NCI-H2081 treated with DMSO at 0.1 percent for 48 hours (cell line): ENCODE measurements around the gene NPFFR1.
"Not testable (repeated sequence)": the region's sequence is repeated elsewhere in the genome, so short reads cannot be mapped to it uniquely, and the experiment has no call there.

Source experiments
- DNase-seq: peaks from one replicate; lab custom pipeline; 2025; lab: John Stamatoyannopoulos, UW

NPFFR1 gene

DNA sequence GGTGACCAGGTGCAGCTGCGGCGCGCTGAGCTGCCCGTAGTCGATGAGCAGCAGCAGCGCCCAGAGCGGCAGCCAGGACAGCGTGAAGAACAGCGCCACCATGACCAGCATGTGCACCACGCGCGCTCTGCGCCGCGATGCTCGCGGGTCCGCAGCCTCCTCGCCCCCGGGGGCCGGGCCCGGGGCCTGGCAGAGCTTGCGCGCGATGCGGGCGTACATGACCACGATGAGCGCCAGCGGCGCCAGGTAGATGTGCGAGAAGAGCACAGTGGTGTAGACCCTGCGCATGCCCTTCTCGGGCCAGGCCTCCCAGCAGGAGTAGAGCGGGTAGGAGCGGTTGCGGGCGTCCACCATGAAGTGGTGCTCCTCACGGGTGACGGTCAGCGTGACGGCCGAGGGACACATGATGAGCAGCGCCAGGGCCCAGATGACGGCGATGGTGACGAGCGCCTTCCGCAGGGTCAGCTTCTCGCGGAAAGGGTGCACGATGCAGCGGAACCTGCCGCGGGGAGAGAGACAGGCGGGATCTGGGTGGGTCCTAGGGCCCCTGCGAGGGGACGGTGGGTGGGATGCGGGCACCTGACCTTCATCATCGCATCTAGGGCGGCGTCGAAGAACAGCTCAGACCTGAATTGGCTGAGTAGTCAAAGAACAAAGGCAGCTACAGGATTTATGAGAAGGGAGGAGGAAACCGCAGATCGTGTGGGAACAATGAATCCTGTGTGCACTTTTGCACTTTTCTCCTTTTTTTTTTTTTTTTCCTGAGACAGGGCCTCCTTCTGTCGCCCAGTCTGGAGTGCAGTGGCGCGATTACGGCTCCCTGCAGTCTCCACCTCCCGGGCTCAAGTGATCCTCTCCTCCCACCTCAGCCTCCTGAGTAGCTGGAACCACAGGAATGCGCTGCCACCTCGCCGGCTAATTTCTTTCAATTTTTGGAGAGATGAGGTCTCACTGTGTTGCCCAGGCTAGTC is 28.2 kb downstream of the NPFFR1 start:
- DNase-seq: no peak

DNA sequence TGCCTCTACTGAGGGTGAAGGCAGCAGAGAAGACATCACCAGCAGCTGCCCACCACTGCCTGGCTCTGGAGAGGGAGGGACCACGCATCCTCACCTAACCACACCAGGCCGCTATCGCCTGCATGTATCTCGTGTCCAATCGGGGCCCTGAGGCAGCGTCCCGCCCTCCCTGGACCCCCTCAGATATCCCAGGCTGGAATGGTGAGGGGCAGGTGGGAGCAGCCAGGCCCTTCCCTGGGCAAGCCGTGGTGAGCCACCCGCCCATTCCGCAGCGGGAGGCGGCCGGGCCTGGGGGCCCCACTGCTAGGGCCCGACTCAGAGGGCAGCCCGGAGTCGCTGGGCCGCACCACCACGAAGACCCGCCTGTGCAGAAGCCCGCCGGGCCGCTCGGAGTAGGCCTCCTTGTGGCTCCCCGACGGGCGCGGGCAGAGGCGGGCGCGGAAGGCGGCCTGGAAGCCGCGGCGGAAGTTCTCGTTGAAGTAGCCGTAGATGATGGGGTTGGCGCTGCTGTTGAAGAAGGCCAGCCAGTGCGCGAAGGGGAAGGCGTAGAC is 29.0 kb downstream of the NPFFR1 start:
- DNase-seq: no peak

DNA sequence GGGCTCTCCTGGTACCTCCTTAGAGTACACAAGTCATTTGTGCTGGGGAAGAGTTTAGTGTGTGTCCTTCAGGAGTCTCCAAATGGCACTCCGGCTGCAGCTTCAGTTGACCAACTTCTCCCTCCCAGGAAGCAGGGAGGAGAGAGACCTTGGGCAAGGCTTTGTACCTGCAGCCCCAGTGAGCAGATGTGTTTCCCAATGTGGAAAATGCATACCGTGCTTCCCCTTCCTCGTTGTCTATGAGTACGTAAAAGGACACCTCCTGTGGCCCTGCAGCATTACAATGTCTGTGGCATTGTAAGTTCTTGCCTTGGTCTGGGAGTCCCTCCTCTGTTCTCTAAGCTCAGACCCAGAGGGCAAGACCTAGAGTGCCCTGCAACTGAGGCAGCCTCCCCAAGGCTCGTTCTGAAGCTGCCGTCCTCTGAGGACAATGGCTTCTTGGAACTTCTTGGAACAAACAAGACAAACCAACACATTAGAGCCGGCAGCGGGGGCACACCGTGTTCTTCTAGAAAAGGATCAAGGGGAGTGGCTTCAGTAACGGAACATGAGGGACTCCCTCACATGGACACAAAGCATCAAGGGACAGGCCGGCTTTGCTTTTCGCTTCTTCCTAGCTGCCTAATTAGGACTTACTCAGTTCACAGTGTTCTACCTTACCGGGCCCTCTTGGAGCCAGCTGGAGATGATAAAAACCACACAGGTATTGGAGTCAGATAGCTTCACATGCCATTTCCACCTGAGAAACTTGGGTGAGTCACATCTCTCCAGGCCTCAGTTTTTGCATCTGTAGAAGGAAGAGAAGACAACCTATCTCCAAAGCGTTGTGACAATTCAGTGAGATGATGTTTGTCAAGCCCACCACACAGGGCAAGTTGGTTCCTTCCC is 29.7 kb downstream of the NPFFR1 start:
- DNase-seq: no peak

DNA sequence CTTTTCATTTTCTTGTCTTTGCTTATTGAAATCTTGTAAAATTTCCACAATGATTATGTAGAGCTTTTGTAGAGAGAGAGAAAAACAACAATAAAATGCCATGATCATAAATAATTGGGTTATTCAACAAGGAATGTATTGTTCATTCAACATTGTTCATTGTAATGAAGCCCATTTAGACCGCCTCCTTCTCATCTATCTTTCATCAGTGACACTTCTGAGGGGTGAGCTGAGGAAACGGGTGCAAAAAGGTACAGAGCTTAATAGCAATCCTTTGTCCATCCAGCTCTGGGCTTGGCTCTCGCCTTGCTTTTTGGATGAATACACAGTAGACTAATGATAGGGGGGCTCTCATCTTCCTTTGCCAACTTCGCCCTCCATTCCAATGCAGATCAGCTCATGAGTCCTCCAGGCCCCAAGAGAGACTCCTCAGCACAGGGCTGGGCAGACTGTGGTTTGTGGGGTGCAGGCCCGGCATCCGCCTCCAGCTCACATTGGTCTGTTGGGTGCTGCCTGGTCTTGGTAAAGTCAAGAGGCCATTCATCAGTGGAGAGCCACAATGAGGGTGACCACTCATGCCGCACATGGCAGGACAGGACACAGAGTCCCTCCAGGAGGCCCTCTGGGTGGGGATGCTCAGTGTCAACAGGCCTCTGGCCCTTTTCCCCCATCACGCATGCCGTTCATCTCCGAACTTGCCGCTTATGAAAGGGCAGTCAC is 32.7 kb downstream of the NPFFR1 start:
- no peak for DNase-seq

DNA sequence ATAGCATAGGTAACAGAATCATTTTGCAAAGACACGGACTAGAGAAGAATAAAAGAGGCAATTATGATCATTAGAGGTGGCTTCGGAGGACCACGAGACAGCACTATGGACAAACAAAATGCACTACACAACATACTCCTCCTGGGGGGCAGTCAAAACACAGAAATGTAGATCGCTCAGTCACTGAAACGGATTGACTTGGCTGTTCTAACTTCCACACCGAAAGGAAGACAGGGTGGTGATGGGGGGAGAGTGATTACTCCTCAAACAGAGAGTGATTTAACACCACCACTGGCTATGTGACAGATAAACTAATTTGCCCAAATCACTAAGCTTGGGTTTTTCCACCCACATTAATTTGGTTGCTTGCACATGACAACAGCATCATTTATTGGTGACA is 36.4 kb downstream of the NPFFR1 start:
- no peak for DNase-seq

DNA sequence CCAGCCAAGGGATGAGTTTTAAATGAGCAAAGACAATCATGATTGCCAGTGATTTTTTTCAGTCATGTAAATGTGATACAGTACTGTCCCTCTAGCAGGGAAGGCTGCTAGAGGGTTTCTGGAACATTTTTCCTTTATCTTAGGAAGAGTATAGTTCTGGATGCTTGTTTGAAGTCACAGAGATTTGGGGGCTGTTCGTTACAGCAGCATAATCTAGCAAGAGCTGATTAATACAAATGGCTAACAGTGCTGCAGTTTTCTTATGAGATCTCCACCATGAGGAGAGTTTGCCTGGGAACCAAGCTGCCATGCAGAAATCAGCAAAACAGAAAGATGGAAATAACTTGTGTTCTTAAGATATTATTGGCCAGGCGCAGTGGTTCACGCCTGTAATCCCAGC is 42.7 kb downstream of the NPFFR1 start:
- no peak for DNase-seq

DNA sequence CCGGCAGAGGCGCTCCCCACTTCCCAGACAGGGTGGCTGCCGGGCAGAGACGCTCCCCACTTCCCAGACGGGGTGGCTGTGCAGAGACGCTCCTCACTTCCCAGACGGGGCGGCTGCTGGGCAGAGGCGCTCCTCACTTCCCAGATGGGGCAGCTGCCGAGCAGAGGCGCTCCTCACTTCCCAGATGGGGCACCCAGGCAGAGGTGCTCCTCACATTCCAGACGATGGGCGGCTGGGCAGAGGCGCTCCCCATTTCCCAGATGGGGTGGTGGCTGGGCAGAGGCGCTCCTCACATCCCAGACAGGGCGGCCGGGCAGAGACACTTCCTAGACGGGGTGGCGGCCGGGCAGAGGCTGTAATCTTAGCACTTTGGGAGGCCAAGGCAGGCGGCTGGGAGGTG is 43.8 kb downstream of the NPFFR1 start:
- not testable (repeated sequence) for DNase-seq

DNA sequence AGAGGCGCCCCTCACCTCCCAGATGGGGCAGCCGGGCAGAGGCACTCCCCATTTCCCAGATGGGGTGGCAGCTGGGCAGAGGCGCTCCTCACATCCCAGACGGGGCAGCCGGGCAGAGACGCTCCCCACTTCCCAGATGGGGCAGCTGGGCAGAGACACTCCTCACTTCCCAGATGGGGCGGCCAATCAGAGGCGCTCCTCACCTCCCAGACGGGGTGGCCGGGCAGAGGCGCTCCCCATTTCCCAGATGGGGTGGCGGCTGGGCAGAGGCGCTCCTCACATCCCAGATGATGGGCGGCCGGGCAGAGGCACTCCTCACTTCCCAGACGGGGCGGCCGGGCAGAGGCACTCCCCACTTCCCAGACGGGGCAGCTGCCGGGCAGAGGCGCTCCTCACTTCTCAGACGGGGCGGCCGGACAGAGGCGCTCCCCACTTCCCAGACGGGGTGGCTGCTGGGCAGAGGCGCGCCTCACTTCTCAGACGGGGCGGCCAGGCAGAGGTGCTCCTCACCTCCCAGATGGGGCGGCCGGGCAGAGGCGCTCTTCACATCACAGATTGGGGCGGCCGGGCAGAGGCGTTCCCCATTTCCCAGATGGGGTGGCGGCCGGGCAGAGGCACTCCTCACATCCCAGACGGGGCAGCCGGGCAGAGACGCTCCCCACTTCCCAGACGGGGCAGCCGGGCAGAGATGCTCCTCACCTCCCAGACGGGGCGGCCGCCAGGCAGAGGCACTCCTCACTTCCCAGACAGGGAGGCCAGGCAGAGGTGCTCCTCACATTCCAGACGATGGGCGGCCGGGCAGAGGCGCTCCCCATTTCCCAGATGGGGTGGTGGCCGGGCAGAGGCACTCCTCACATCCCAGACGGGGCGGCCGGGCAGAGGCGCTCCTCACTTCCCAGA is 44.5 kb downstream of the NPFFR1 start:
- DNase-seq: not testable (repeated sequence)

DNA sequence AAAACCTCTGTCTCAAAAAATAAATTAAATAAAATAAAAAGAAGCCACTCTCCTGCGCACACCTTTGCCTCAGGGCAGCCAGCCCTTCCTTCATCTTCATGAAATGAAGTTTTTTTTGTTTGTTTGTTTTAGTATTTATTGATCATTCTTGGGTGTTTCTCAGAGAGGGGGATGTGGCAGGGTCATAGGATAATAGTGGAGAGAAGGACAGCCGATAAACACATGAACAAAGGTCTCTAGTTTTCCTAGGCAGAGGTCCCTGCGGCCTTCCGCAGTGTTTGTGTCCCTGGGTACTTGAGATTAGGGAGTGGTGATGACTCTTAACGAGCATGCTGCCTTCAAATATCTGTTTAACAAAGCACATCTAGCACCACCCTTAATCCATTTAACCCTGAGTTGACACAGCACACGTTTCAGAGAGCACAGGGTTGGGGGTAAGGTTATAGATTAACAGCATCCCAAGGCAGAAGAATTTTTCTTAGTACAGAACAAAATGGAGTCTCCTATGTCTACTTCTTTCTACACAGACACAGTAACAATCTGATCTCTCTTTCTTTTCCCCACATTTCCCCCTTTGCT is 45.8 kb downstream of the NPFFR1 start:
- DNase-seq: not testable (repeated sequence)

DNA sequence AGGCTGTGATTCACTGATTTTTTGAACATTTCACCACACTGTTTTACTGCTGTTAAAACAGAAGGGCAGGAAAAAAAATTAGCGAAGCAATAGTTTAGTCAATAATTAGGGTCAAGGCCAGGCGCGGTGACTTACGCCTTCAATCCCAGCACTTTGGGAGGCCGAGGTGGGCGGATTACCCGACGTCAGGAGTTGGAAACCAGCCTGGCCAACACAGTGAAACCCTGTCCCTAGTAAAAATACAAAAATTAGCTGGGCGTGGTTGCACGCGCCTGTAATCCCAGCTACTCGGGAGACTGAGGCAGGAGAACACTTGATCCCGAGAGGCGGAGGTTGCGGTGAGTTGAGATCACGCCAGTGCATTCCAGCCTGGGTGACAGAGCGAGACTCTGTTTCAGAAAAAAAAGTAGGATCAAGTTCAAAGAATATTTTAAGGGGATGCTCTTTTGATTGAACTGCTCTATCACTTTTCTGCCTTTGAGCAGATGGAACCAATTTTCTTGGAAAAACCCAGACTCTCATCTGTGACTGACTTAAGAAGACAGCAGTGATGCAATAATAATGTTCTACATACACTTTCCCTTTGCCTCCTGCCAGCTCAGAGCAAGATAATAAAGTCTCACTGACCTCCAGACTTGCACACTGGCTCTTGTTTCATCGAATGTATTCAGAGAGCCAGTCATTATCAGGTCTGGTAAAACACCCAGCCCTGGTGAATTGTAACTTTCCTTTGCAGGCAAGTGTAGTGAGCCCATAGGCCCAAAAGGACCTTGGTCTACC is 48.9 kb downstream of the NPFFR1 start:
- no peak for DNase-seq

DNA sequence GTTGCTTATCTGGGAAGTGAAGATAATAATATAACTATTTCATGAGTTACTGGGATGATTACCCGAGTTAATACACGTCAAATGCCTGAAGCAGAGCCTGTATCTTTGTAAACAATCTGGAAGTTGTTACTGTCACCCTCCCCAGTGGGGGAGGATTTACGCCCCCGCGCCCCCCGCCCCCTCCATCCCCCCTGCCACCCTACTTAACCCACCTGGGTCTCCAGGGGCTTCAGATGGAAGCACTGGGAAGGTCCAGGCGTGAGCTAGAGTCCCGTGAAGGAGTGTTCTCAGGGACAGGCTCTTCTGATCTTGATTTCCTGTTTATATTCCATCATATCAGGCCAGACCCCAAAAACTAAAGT is 49.9 kb downstream of the NPFFR1 start:
- DNase-seq: no peak

DNA sequence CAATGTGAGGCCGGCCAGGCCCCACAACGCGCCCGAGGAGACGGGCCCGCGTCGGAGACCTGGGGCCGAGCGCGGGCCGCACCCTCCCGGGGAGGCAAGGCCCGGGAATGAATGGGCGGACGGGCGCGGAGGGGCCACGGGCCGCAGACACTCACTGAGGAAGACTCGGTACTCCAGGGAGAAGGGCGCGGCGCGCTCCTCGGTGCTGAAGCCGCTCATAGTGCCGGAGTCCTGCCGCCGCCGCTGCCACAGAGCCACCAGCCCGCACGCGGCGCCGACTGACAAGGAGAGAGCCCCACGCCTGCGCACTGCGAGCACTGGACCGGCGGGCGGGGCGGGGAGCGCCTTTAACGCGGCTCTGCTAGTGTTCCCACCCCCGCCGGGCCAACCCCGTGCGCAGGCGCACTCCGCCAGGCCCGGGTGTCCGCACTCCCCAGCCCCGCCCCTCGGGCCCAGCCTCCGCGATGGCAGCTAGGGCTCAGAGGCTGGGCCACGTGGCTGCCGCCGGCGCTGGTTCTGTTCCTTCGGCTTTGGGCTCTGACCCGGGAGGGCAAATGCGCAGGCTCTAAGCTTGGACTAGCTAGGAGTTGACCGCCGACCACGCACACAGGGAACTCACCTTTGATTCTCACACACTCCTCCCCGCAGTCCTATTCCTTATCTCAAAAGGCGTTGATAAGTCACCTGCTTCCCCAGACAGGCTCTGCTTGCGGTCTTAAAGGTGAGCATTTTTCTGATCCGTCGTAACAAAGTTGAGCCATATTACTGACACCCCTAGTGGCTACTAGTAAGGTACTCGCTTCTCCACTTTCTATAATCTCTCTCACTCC is 50.5 kb downstream of the NPFFR1 start, which contains the start of gene PPA1:
PPA1 (minus strand) TSS at position 321 of the 830 bp plus-strand sequence; CDS start at position 219, 102 bp downstream.
- peak; percentile 45 for DNase-seq

DNA sequence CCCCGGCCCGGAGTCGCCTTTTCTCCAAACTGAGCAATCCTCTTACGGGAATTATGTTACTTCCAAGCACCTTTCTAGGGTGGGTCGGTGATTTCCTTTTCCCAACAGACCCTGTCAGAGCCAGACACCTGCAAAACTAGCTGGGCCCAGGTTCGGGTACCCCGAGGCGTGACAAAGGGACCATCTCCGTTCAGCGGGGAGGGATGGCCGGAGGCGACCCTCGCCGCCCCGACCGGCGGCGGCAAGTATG is 51.0 kb downstream of the NPFFR1 start:
- DNase-seq: no peak

DNA sequence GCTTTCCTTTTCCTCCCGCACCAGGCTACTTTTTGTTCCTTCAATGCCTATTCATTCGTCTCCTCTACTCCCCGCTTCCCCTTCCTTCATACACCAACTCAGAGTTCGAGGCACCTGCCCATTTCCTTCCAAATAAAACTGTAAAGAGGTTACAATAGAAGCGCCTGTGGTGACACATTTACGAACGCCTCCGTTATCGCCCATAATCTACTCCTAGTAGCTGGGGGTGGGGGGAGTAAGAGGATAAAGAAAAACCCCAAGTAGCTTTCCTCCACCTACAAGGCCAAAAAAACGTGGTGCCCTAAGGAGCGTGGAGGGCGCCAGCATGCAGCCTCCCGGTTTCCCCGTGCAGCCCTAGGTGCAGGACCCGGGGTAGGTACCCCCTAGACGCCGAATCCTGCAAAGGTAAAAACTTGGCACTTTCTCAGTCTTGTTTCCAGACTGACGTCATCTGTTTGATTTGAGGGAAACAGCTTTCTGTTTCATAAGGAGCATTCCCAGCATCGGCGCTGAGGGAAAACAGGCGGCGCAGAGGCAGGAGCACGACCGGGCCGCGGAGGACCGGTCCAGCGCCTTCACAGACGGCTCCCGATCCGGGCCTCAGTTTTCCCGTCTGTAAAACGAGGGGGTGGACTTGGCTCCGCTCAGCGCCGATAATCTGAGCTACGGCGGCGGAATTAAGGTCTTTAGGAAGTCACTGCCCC is 51.5 kb downstream of the NPFFR1 start:
- DNase-seq: no peak

DNA sequence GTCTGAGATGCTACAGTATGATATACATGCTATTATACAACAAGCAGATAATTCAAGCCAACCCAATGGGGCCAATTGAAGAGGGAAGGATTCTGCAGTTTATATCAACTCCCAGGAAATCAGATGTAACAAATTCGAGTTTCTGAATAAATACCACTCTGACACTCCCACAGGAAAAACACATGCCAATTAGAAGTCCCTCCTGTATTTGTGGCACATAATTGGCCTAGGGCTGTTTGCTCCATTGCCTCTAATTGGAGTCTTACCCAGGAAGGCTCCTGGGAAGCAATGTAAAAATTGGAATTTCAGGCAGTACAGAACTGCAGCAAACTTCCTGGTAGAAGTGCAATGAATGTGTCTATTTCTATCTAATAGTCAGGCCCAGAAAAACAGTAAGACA is 55.3 kb downstream of the NPFFR1 start:
- no peak for DNase-seq

DNA sequence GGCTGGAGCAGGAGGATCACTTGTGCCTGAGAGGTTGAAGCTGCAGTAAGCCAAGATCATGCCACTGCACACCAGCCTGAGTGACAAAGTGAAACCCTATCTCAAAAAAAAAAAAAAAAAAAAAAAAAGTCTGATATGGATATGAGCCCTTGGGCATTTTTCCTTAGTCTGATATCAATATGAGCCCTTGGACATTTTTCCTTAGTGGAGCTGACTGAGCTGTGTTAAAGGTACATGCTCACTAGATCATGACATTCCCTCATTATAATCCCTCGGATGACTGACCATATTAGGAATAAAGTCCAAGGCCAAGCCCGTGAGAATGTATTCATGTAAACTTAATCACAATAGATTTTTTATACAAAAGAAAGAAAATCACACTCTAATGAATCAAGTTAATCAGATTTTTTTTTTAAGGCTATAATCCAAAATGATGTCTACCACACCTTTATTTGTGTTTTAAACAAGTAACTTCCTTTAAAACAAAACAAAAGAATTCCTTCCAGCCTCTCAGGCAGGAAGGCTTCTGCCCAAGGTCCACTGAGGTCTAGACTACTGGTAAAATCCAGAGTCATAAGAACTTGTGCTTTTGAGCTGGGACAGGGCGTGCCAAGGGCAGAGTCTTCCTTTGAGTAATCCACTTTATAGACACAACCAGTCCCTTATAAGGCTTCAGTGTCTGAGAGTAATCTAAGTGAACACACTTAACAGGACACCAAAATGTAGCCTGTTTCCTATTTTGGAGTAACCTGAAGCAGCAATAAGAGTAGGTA is 56.1 kb downstream of the NPFFR1 start:
- no peak for DNase-seq

DNA sequence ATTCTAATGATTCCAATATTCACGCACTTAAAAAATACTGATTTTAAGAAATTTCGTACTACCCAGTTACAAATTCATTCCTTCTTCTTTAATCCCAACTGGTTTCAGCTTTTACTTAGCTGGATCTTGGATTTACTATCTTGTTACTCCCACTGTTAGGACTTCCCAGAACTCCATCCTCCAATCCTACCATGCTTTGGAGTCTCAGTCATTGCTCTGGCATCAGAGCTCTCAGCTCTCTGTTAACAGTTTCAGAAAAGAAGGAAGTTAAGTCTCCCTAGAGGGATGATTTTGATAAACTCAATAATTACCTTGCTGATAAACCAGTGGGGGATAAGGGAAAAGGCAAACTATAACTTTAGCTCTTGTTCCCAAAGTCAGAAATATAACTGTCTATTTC is 60.1 kb downstream of the NPFFR1 start:
- DNase-seq: no peak
